IPS-18c (cell line): ENCODE measurements around the gene MCM3.

ENCODE experiments used
- H3K4me3 ChIP-seq: 2 replicates; pipeline ENCODE4 v1.7.0; 2013; ENCODE audit warnings: low read depth, mild to moderate bottlenecking, low read length, moderate library complexity; ENCODE audit not compliant: insufficient read depth
- H3K9me3 ChIP-seq: one replicate; pipeline ENCODE4 v1.6.1; 2013; ENCODE audit warnings: mild to moderate bottlenecking, low read length, moderate library complexity; ENCODE audit not compliant: control insufficient read depth, insufficient read depth

MCM3 gene

DNA sequence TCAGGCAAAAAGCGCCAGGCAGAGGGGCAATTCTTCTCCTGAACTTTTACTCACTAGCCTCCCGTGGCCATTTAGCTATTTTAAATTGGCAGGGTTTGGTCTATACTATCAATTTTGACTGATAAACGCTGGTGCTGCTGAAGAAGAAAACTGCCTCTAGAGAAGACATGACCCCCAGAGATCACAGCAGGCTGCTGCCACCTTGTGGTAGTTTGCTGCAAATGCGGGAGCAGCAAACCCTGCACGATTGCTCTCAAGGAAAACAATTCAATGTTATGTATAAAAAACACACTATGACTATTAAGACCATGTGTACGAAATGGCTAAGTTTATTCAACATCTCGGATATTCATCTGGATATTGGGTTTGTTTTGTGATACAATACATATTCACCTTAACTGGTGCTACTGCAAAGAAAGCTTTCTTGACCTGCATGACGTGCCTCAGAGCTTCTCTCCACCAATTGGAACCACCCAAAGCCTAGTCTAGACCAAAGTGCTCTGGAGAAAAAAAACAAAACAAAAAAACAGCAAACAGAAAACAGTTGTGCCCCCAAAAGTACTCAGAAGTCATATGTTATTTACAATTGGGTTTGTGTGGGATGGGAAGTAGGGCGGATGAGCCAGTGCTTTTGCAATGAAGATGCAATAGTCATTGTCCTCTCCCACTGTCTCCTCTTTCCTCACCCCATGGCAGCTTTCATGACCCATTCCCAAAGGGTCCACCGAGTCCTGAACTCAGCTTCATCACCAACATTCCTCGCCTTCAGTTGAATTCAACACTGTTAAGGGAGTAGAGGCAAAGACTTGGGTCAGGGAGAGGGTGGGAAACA lies 20.6 kb downstream of the MCM3 start:
- H3K9me3 ChIP-seq = no peaks in the 10 kb centered on the region
- no peak overlapping the region for H3K4me3 ChIP-seq

DNA sequence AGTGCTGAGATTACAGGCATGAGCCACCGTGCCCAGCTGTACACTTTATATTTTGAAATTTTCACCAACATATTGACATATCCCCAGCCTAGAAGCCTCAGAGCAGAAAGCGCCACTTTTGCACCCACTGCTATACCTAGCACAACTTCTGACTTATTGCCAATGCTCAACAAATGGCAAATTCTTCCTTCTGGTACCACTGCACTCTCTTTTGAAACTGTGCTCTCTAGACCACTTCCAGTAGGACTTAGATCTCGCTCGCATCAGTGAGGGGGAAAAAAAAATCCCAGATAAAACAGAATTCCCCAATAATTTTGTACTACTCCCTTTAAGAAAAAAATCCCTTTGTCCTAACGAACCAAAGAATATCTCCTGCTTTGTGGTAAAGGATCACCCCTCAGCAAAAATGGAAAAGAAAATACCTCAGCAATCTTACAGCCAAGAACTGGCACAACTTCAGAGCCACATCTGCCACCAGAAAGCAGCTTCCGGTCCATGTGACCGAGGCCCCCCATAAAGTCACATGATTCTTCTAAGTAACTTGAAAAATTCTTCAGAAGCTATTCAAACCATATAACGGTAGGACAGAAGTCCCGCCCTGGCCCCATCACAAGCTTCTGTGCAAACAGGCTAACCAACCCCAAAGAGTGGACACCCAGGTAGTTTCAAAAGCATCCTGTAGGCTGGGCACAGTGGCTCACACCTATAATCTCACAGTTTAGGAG lies 21.8 kb downstream of the MCM3 start:
- Histone ChIP-seq H3K4me3 (no peak overlapping the region), H3K9me3 (no peaks in the 10 kb centered on the region)

DNA sequence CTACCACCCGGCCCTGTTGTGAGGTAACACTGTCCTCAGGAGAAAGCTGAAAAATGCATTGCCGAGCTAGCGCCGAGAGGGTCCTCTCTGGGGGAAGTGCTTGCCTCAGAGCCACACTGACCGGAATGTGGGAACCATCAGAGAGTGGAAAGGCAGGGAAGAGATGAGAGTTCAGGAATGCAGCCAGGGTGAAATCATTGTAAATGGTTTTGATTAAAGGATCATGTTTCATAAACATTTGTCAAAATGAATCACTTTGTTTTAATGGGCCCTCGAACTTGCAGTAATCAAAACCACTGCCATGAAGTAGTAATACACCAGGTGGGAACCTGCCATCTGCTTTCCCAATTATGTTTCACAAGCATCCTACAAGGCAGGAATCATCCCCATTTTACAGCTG lies 23.3 kb downstream of the MCM3 start:
- Histone ChIP-seq H3K9me3 (peaks cover 2% of the 10 kb centered on the region), H3K4me3 (no peak overlapping the region)

DNA sequence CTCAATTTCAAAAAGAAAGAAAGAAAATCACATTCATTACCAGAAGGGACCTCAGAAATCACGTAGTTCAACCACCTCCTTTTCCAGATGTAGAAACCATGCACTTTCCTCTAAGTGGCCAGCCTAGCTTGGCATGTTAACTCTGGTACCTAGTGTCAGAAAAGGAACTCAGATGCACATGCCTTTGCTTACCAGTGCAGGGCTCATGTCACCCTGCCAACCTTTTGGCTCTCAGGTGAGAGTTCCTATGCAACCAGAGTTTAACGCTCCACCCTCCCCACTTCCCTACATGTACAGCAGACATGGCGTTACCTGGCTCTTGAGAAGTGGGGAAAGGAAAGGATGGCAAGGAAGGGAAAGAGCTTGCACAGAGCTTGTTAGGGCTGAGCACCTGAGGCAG lies 23.9 kb downstream of the MCM3 start:
- no peak overlapping the region for H3K4me3 ChIP-seq

DNA sequence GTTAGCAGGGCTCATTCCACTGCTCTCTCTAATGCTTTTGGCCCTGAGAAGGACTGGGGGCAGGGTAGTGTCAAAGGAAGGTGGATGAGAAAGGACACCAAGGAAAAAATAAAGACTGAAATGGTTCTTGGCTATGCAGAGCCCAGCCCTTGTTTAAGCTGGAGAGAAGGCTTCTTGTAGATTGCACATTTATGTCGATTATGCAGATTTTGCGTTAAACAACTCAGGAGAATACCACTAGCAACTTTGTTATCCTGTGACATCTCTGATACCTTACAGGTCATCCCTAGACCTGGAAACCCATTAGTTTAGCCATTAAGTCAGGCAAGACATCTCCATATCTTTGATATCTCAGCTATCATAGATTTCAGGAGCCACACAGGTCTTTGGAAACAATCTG lies 29.1 kb downstream of the MCM3 start:
- H3K4me3 ChIP-seq = no peak overlapping the region

More for the DNA sequence above, 23.9 kb downstream of the MCM3 start:
- H3K9me3 ChIP-seq = peaks cover 2% of the 10 kb centered on the region

DNA sequence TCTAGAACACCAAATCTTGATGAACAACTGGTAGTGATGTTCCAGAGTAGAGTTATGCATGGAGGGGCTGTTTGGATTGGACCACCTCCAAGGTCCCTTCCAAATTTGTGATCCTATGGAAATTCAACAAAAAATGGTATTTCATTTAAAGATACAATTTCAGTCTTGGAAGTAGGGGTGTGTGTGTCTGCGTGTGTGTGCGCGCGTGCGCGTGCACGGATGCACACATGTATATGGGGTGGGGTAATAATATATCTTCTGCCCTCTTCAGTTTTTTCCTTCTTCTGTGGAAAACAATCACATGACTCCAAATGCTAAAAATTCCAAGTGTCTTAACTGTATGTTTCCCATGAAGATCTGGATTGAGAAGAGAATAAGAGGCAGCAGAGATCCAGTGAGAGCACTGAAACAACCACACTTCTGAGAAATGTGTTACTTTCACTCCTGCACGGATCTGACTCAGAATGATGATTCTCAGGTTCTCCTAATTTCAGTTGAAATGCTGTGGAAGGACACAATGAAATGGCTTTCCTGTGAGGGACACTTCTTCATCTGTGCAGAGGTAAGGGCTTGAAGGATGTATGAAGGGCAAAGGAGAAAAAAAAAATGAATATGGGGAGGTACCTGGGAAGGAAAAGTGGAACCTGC lies 29.7 kb downstream of the MCM3 start:
- Histone ChIP-seq H3K4me3 (no peak overlapping the region), H3K9me3 (peaks cover 2% of the 10 kb centered on the region)

More for the DNA sequence above, 29.1 kb downstream of the MCM3 start:
- peaks cover 2% of the 10 kb centered on the region for H3K9me3 ChIP-seq

DNA sequence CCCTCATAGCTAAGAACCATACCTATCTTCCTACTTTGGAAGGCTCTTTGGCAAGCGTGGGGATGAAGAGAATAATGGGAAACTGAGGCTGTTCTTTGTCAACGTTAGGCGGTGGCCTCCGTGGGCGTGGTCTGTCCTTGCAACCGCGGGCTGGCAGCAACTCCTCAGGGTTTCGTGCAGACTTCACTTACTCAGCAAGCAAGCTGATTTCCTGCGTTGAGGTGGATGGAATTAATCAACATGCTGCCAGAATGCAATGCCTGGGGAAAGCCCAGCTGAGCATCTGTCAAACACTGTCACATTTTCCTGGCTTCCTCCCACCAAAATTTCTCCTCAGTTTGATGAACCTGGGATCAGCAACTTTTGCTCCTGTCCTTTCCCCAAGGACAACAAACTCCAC lies 31.0 kb downstream of the MCM3 start:
- Histone ChIP-seq H3K4me3 (no peak overlapping the region), H3K9me3 (peaks cover 2% of the 10 kb centered on the region)

DNA sequence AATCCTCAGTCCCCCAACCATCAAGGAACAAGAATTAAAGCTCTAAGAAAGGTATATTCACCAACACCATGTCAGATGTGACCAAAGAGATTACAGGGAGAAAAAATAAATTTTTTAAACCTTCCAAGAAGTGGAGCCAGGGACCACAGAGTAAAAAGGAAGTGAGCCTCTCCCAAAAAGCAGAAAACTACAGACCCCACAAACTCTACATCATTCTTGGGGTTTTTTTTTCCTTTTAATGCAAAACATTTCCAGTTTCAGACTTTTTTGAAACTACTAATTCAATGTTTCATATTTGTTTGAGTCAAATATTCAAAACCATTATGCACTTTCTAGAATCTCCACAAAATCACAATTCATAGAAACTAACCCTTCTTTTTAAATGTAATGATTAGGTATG lies 33.4 kb downstream of the MCM3 start:
- H3K4me3 ChIP-seq = no peak overlapping the region
- no peaks in the 10 kb centered on the region for H3K9me3 ChIP-seq

DNA sequence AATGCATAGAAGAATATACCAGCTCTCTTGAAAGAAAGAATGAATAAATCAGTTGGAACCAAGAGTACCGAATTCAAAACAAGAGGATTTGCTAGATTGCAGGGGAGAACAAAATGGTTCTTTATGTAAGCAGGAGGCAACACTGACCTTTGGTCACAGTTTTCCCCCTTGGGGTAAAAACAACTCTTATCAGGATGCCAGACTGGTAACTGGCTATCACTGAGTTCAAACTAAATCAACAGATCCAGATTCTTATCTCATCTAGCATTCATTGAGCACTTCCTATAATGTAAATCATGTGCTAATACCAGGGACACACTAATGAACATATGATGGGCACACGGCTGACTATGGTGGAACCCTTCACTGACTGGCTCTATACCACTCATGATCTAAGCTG lies 35.5 kb downstream of the MCM3 start:
- H3K4me3 ChIP-seq = no peak overlapping the region
- H3K9me3 ChIP-seq = no peaks in the 10 kb centered on the region

DNA sequence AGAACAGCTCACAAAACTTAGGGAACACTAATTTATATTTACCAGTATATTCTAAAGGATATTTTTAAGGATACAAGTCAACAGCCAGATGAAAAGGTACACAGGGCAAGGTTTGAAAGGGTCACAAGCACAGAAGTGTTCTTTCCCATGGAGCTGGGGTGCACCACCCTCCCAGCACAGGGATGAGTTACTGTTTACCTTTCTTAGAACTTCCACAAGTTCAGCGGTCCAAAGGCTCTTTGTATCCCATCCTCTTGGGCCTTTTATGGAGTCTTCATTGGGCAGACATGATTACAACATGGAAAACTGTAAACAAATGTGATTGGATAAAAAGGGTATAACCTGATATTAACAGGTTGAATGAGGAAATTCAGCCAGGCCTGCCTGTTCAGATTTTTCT lies 39.1 kb downstream of the MCM3 start:
- Histone ChIP-seq H3K9me3 (no peaks in the 10 kb centered on the region), H3K4me3 (no peak overlapping the region)

DNA sequence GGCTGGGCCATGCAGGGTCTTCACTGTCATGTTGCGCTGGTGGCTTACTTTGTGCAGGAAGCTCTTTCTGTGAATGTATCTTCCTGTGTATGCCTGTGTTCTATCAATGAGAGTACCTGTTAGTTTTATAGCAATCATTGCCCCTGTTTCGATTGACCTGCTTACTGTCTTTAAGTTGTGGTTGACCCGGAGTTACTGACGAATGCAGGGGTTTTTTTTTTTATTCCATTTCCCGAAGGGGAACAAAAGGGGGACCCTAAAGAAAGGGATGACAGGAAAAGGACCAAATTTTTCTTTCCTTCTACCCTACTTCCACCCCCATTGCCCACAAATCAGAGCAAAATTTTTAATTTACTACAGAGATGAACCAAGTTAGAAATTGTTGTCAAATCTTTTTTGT lies 40.1 kb downstream of the MCM3 start, which contains the start of gene IL17F:
IL17F (minus strand) TSS at position 101 of the 400 bp plus-strand sequence; CDS start at position 30, 71 bp downstream.
- no peak within 1 kb of the TSS for H3K4me3 ChIP-seq
- no peaks in the 10 kb centered on the region for H3K9me3 ChIP-seq

DNA sequence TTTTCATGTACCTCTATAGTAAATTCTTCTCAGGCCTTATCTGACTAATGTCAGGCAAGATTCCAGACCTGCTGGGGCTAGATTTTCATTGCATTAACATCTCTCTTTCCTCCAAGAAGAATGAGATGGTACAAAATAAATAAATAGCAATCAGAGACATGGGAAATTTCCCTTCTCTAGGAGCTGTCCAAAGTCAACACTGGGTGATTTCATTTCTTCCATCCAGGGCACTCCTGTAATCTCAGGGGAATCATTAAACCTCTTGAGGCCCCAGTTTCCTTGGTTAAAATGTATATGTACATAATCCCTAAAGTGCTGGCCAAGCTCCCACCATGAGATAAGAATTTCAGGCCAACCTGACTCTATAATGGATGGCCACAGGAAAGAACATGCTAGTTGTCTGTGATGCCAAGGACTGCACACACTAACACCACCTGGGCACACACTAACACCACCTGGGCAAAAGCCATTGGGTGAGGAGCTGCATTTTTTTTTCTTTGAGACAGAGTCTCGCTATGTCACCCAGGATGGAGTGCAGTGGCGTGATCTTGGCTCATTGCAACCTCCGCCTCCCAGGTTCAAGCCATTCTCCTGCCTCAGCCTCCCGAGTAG lies 41.2 kb downstream of the MCM3 start:
- H3K4me3 ChIP-seq = no peak overlapping the region
- H3K9me3 ChIP-seq = no peaks in the 10 kb centered on the region

DNA sequence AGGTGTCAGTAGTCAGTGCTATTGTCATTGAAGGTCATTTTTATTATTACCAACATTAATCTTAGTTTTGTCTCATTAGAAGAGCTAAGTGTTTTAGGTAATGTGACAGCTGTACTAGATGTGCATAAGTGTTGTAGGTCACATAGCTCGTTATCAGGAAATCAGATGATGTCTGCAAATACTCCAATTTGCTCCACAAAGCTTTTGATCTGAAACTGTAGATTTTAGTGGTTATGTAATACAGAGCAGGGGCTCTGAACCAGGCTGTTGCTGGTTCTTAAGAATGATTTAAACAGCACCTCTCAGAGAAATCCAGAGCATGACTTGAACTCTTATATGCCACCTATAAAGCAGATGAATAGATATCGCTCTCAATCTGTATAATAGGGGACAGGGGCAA lies 42.7 kb downstream of the MCM3 start:
- Histone ChIP-seq H3K9me3 (no peaks in the 10 kb centered on the region), H3K4me3 (no peak overlapping the region)

DNA sequence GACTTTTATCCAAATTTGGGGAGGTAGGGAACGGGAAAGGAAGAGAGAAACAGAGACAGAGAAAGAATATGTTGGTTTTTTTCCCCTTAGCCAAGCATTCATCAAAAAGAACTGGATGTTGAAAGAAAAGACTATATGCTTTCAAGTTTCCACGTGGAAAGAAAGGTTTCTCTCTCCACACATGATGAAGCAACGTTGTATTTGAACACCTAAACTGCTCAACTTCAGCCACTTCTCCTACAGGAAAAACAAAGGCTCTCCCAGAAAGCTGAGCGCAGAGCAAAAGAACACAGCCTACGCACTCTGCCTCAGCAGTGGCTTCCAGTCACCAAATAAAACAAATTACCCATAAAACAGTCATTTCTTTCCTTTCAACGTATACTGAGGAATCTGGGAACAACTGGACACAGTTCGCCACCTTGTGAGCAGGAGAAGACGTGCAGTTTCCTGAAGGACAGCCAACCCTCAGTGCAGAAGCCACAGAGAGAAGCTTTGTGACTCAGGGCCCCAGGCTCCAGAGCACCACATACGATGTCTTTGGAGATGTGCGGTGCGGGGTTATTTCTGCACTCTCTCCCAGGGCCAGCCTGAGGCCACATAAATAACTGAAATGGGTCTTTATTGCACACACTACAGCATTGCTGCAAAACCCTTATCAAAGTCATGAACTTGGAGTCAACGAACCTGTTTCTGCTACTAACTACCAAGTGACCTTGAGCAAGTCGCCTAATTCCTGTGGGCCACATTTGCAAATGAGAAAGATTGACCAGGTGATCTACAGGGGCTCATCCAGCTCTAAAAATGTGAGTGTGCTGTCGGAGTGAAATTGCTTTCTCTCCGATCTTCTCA lies 50.3 kb downstream of the MCM3 start:
- no peak overlapping the region for H3K4me3 ChIP-seq

DNA sequence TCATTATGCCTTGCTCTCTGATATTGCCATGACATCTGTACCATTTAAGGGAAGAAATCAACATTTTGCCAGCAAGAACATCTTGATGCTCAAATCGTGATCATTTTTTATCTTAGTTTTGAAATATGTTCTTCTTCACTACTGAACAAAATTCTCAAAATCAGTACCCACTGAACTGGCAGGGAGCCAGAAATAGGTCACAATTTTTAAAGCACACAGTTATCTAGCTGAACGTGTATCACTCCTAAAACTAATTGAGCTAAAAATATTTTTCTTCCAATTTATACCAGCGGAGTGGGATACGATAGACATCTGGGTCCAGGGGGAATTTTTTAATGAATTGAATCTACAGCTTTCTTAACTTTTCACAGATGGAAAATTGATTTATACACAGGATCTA lies 51.5 kb downstream of the MCM3 start:
- H3K9me3 ChIP-seq = no peaks in the 10 kb centered on the region
- no peak overlapping the region for H3K4me3 ChIP-seq

More for the DNA sequence above, 50.3 kb downstream of the MCM3 start:
- H3K9me3 ChIP-seq = no peaks in the 10 kb centered on the region

DNA sequence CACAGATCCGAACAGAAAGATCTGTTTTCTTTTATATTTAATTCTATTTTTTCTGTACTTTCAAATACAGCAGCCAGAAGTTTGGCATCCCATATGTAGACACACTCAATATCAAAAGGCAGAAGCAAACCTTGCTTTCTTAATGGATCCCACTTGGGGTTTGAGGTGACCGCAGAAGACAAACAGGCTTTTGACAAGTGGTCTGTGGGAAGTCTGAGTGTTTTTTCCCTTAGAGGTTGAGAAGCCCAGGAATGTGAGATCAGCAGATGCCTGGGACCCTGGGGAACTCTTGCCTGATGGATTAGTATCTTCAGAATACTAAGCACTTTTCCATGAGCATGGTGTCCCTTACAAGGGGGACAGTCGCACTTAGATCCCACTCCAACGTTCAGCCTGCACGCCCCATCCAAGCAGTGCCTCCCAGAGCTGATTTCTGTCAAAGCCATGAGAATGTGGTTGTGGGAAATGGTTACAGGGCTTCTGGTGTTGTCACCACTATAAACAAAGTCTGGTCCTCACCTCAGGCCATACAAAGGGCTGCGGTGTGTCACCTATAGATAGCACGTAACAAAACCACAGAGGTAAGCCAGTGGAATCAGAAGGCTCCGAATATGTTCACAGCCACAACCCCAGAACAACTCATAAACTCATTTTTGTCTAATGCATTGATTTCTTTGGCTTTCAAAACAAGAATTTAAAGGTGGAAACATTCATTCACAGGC lies 53.0 kb downstream of the MCM3 start:
- no peak overlapping the region for H3K4me3 ChIP-seq
- no peaks in the 10 kb centered on the region for H3K9me3 ChIP-seq
